Ishikawa (cell line): ENCODE measurements around the gene TMX1.

Source experiments
- EGR1 ChIP-seq: IDR thresholded peaks from 2 replicates; pipeline ENCODE4 v1.6.1; 2012
- FOXM1 ChIP-seq: IDR thresholded peaks from 2 replicates; pipeline ENCODE4 v1.6.1; 2012; ENCODE audit warnings: low read depth, borderline replicate concordance
- TAF1 ChIP-seq: IDR thresholded peaks from 2 replicates; pipeline ENCODE4 v1.6.1; 2012; ENCODE audit warnings: low read depth, mild to moderate bottlenecking
- YY1 ChIP-seq: IDR thresholded peaks from 2 replicates; pipeline ENCODE4 v1.6.1; 2012; ENCODE audit warnings: low read depth
- TF ChIP-seq, protein P1 (sequence below): IDR thresholded peaks from 2 replicates; pipeline ENCODE4 v1.6.1; 2012
- TF ChIP-seq, protein P2 (sequence below): IDR thresholded peaks from 2 replicates; pipeline ENCODE4 v1.6.1; 2012; ENCODE audit warnings: low read depth, mild to moderate bottlenecking

DNA sequence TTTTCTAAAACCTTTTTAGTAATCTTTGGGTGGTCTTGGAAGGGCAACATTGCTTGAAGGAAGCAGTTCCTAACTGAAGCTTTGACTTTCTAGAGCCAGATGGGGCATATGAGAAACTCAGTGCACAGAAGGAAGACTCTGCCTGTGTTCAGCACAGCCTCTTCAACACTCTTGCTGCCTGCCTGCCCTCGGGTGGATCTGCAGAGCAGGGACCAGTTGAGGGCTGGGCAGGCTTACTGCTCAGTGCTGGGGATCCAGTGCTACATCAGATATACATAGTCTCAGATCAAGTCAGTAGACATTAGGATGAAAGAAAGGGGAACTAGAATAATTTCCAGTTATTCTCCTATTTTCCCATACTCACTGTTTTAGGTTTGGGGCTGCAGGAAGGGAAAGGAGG is 29.5 kb upstream of the TMX1 start:
- TF ChIP-seq TAF1 (no peak), YY1 (no peak), FOXM1 (no peak), EGR1 (no peak)
- TF ChIP-seq, protein P1, sequence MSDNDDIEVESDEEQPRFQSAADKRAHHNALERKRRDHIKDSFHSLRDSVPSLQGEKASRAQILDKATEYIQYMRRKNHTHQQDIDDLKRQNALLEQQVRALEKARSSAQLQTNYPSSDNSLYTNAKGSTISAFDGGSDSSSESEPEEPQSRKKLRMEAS, result no peak
- TF ChIP-seq, protein P2, sequence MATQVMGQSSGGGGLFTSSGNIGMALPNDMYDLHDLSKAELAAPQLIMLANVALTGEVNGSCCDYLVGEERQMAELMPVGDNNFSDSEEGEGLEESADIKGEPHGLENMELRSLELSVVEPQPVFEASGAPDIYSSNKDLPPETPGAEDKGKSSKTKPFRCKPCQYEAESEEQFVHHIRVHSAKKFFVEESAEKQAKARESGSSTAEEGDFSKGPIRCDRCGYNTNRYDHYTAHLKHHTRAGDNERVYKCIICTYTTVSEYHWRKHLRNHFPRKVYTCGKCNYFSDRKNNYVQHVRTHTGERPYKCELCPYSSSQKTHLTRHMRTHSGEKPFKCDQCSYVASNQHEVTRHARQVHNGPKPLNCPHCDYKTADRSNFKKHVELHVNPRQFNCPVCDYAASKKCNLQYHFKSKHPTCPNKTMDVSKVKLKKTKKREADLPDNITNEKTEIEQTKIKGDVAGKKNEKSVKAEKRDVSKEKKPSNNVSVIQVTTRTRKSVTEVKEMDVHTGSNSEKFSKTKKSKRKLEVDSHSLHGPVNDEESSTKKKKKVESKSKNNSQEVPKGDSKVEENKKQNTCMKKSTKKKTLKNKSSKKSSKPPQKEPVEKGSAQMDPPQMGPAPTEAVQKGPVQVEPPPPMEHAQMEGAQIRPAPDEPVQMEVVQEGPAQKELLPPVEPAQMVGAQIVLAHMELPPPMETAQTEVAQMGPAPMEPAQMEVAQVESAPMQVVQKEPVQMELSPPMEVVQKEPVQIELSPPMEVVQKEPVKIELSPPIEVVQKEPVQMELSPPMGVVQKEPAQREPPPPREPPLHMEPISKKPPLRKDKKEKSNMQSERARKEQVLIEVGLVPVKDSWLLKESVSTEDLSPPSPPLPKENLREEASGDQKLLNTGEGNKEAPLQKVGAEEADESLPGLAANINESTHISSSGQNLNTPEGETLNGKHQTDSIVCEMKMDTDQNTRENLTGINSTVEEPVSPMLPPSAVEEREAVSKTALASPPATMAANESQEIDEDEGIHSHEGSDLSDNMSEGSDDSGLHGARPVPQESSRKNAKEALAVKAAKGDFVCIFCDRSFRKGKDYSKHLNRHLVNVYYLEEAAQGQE, result no peak
